ENCODE results near the gene SPATS2L. TPM values are rescaled to one million over a fixed set of nuclear protein-coding genes. Genes with fewer than 3 reads are reported as not detected.

The SPATS2L gene
- total RNA-seq, 1 experiment from 2014 or later: 47.3 TPM

- H4K91ac ChIP-seq (ENCODE audit: insufficient read length, low read depth, low read length): no peak overlapping the region
- H4K8ac ChIP-seq (replicated peaks; ENCODE audit: insufficient read length, low read depth, low read length): no peak overlapping the region
- no peak overlapping the region for H3K23ac ChIP-seq (ENCODE audit: insufficient read length, low read depth, low read length)
- H2BK120ac ChIP-seq (ENCODE audit: low read depth, low read length, poor library complexity, severe bottlenecking): no peak overlapping the region
- Mint-ChIP-seq H3K27ac (peak overlapping the region in 2 of 3 experiments; percentile 87 to 88; a peak in 2 of 7 replicates), H3K36me3 (ENCODE audit: insufficient read depth in 1 of 3, low read depth in 3 of 3) (peaks cover 8 to 16% (median 13%) of the 10 kb centered on the region in 3 experiments), H3K9me3 (peaks cover 0 to 3% of the 10 kb centered on the region in 2 experiments; a peak in 3 of 5 replicates), H3K4me1 (peaks cover 64 to 71% of the 10 kb centered on the region in 2 experiments), H3K27me3 (ENCODE audit: low read depth) (no peaks in the 10 kb centered on the region), H3K4me3 (no peak overlapping the region; a peak in 1 of 5 replicates)
- no peak overlapping the region for H3K27ac ChIP-seq (ENCODE audit: insufficient read length, low read depth, low read length)
- H3K9me3 ChIP-seq (ENCODE audit: control insufficient read depth, low read depth, low read length): no peaks in the 10 kb centered on the region
- H2BK15ac ChIP-seq (ENCODE audit: low read depth, low read length): no peak overlapping the region
- no peak overlapping the region for H3K14ac ChIP-seq (ENCODE audit: insufficient read depth, low read length)
- no peaks in the 10 kb centered on the region for H3K27me3 ChIP-seq (ENCODE audit: insufficient read depth, low read length)
- H4K5ac ChIP-seq (ENCODE audit: insufficient read length, low read depth, low read length): no peak overlapping the region
- no peak overlapping the region for H2AFZ ChIP-seq (ENCODE audit: low read length)
- H3K4ac ChIP-seq (ENCODE audit: low read depth, low read length): no peak overlapping the region
- no peak overlapping the region for H3K4me2 ChIP-seq (ENCODE audit: insufficient read depth, insufficient read length, low read length)
- no peak overlapping the region for H2BK20ac ChIP-seq (ENCODE audit: low read depth, low read length, poor library complexity, severe bottlenecking)
- WGBS (ENCODE audit: extremely low coverage, insufficient read length, low lambda C conversion rate): no CpG with 5 or more reads among the region's 2 CpGs
- no peak overlapping the region for H2BK12ac ChIP-seq (ENCODE audit: insufficient read length, low read depth, low read length)
- H3K79me1 ChIP-seq (ENCODE audit: insufficient read depth, low read depth, low read length, poor library complexity, severe bottlenecking): peaks cover 4% of the 10 kb centered on the region
- no peak for TF ChIP-seq CTCF (conservative IDR thresholded peaks at IDR 0.05)
- H3K9ac ChIP-seq (ENCODE audit: extremely low read depth, insufficient read length, low read length): no peak overlapping the region
- H2BK5ac ChIP-seq (ENCODE audit: insufficient read length, low read length): no peak overlapping the region
- H2AK5ac ChIP-seq (ENCODE audit: insufficient read length, low read length): no peak overlapping the region
- no peak overlapping the region for H3T11ph ChIP-seq (ENCODE audit: low read length)
- H3K23me2 ChIP-seq (ENCODE audit: insufficient read length, low read depth, low read length, poor library complexity, severe bottlenecking): no peaks in the 10 kb centered on the region
- H3K18ac ChIP-seq (ENCODE audit: insufficient read length, low read depth, low read length): no peak overlapping the region
- no peak overlapping the region for H3K56ac ChIP-seq (ENCODE audit: insufficient read length, low read depth, low read length)
- H3K79me2 ChIP-seq (ENCODE audit: insufficient read depth, low read length): peaks cover 35% of the 10 kb centered on the region; the same call in 1 of the 2 replicates
- DNase-seq: no peak
- H4K20me1 ChIP-seq (ENCODE audit: control insufficient read depth, insufficient read depth, insufficient read length): no peaks in the 10 kb centered on the region
- H3K4me1 ChIP-seq (ENCODE audit: insufficient read depth, low read length): peaks cover 33% of the 10 kb centered on the region
Observed at GRCh38 chr2:200353874-200354273, 47.4 kb downstream of the SPATS2L start.
